HUES48 (cell line): ENCODE data around the gene SPANXN3.
"Not testable (repeated sequence)": the region's sequence is repeated elsewhere in the genome, so short reads cannot be mapped to it uniquely, and the experiment has no call there.

ENCODE experiments used
- H3K27ac ChIP-seq: one replicate; pipeline ENCODE4 v1.7.0; 2013; ENCODE audit warnings: low read depth, low read length, inconsistent platforms
- H3K27me3 ChIP-seq: 2 replicates; pipeline ENCODE4 v1.6.1; 2013; ENCODE audit warnings: mild to moderate bottlenecking, low read length; ENCODE audit not compliant: control insufficient read depth, insufficient read depth
- H3K36me3 ChIP-seq: 2 replicates; pipeline ENCODE4 v1.6.1; 2013; ENCODE audit warnings: low read length; ENCODE audit not compliant: control insufficient read depth, insufficient read depth
- H3K4me1 ChIP-seq: 2 replicates; pipeline ENCODE4 v1.6.1; 2013; ENCODE audit warnings: mild to moderate bottlenecking, low read length; ENCODE audit not compliant: control insufficient read depth, insufficient read depth
- H3K4me3 ChIP-seq: 2 replicates; pipeline ENCODE4 v1.5.1; 2013; ENCODE audit warnings: mild to moderate bottlenecking, low read depth, low read length
- H3K9ac ChIP-seq: 2 replicates; pipeline ENCODE4 v1.6.1; 2013; ENCODE audit warnings: mild to moderate bottlenecking, low read depth, low read length, moderate library complexity
- H3K9me3 ChIP-seq: 2 replicates; pipeline ENCODE4 v1.6.1; 2013; ENCODE audit warnings: low read length; ENCODE audit not compliant: control insufficient read depth, insufficient read depth

SPANXN3 gene, protein sequence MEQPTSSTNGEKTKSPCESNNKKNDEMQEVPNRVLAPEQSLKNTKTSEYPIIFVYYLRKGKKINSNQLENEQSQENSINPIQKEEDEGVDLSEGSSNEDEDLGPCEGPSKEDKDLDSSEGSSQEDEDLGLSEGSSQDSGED

DNA sequence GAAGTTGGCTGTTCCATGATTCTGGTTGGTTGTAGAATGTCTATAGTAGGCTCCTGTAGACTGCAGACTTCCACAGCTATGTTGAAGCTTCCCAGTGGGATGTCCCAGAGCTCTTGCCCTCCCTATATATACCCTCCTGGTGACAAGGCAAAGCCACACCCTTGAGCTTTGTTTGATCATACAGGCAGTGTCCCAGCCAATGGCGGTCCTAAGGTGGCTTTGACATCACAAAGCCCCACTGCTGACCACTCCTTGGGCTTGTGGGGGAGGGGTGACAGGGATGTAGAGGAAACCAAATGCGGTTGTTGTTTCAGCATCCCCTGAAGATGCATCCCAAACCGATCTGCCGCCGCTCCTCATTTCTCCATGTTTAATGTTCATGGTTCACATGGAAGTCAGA, at the start of gene SPANXN3:
Gene SPANXN3 (minus strand): TSS at position 101 of the 400 bp plus-strand sequence. CDS start 84 bp downstream, at position 17.
- H3K9me3 ChIP-seq: peaks cover 21% of the 10 kb centered on the region
- H3K9ac ChIP-seq, H3K27me3 ChIP-seq, H3K27ac ChIP-seq, H3K36me3 ChIP-seq, H3K4me1 ChIP-seq, H3K4me3 ChIP-seq: not testable (repeated sequence)

DNA sequence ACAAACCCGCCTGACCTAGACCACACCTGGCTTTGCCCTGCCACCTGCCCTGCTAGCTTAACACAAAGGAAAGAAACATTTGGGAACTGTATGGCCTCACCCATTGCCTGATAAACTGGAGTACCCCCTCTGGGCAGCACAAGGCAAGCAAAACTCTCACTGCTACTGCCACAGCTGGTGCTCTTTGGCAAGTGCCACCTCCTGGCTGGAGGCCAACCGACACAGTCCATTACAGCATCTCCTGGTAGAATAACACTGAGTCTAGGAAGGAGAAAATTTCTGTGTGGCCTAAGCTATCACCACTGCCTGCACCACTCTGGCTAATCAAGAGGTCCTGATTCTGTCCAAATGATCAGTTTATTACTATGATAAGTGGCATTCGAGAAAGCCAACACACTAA, 18.9 kb upstream of the SPANXN3 start:
- Histone ChIP-seq H3K4me3 (no peak overlapping the region), H3K27me3 (no peaks in the 10 kb centered on the region), H3K27ac (no peak overlapping the region), H3K9me3 (peaks cover 28% of the 10 kb centered on the region), H3K4me1 (no peaks in the 10 kb centered on the region), H3K9ac (no peak overlapping the region), H3K36me3 (no peaks in the 10 kb centered on the region)

DNA sequence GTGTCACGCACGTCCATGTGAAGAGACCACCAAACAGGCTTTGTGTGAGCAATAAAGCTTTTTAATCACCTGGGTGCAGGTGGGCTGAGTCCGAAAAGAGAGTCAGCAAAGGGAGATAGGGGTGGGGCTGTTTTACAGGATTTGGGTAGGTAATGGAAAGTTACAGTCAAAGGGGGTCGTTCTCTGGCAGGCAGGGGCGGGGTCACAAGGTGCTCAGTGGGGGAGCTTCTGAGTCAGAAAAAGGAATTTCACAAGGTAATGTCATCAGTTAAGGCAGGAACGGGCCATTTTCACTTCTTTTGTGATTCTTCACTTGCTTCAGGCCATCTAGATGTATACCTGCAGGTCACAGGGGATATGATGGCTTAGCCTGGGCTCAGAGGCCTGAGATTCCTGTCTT, 15.1 kb downstream of the SPANXN3 start:
- H3K9me3 ChIP-seq: peaks cover 44% of the 10 kb centered on the region
- not testable (repeated sequence) for H3K36me3 ChIP-seq, H3K4me3 ChIP-seq, H3K27ac ChIP-seq, H3K27me3 ChIP-seq, H3K9ac ChIP-seq, H3K4me1 ChIP-seq

DNA sequence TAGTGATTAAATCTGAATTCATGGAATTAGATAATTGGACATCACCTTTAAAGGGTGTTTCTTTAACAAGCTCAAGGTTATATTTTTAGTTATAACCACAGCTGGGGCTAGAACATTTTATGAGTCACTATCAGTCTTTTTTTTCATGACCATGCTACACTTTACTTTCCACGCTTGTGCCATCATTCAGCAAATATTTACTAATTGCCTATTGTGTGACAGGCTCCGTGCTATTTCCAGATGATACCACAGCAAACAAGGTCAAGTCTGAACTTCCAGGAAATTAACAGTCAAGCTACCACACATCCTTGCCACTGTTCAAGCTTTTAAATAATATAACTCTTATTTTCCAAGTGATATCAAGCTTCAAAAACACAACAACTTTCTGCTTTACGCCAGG, 16.5 kb downstream of the SPANXN3 start:
- H3K4me3 ChIP-seq: no peak overlapping the region
- no peak overlapping the region for H3K9ac ChIP-seq
- no peaks in the 10 kb centered on the region for H3K36me3 ChIP-seq
- H3K27me3 ChIP-seq: no peaks in the 10 kb centered on the region
- H3K4me1 ChIP-seq: no peaks in the 10 kb centered on the region
- no peak overlapping the region for H3K27ac ChIP-seq
- H3K9me3 ChIP-seq: peaks cover 42% of the 10 kb centered on the region

DNA sequence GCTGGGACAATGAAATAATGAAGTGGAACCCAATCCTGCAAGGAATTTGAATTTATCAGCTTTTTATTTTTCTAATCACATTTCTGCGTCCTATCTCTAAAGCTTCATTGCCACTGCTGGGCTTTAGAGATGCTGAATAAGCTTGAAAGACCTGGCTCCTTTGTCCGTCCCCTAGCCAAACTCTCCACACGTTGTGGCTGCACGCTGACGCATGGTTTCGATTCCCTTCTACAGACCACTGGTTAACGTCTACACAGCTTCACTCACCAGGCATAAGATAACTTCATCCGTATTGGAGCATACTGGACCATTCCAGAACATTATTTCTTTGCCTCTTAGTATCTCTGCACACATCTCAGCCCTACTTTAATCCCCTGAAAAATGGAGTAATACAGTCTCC, 31.2 kb downstream of the SPANXN3 start:
- Histone ChIP-seq H3K4me3 (no peak overlapping the region), H3K36me3 (no peaks in the 10 kb centered on the region), H3K27me3 (no peaks in the 10 kb centered on the region), H3K9ac (no peak overlapping the region), H3K9me3 (peaks cover 26% of the 10 kb centered on the region), H3K4me1 (peaks cover 7% of the 10 kb centered on the region; the same call in 1 of the 2 replicates), H3K27ac (no peak overlapping the region)

DNA sequence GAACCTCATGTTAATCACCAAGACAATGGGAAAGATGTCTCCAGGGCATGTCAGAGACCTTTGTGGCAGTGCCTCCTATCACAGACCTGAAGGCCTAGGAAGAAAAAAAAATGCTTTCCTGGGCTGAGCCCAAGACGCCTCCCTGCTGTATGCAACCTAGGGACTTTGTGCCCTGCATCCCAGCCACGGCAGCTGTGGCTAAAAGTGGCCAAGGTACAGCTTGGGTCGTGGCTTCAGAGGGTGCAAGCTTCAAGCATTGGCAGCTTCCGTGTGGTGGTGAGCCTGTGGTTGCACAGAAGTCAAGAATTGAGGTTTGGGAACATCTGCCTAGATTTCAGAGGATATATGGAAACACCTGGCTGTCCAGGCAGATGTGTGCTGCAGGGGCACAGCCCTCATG, 40.5 kb downstream of the SPANXN3 start:
- no peaks in the 10 kb centered on the region for H3K4me1 ChIP-seq
- H3K4me3 ChIP-seq: no peak overlapping the region
- H3K27ac ChIP-seq: no peak overlapping the region
- H3K36me3 ChIP-seq: no peaks in the 10 kb centered on the region
- no peak overlapping the region for H3K9ac ChIP-seq
- H3K9me3 ChIP-seq: peaks cover 19% of the 10 kb centered on the region
- H3K27me3 ChIP-seq: no peaks in the 10 kb centered on the region

DNA sequence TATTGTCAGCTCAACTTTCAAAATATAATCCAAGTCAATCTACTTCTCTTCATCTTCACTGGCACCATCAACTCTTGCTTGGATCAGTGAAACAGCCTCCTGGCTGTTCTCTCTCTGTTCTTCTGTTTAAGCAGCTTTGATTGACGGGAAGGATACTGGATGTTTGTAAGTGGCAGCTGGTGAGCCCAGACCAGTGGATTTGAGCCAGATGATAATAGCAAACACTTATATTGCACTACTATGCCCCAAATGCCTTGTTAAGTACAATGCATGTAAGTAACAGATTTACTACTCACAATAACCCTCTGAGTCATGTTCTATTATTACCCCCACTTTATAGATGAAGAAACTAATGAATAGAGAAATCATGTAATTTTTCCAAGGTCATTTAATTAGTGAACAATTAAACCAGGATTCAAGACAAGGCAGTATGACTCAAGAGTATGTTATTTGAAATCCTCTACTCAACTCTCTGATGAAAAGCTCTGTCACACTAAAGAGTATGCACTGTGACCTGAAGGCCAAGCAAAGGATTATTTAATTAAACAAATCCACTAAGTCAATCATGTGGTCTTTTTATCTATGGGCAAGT, 44.8 kb downstream of the SPANXN3 start:
- no peaks in the 10 kb centered on the region for H3K36me3 ChIP-seq
- H3K4me3 ChIP-seq: no peak overlapping the region
- H3K27ac ChIP-seq: no peak overlapping the region
- no peak overlapping the region for H3K9ac ChIP-seq
- peaks cover 35% of the 10 kb centered on the region for H3K9me3 ChIP-seq
- H3K27me3 ChIP-seq: no peaks in the 10 kb centered on the region
- H3K4me1 ChIP-seq: no peaks in the 10 kb centered on the region

DNA sequence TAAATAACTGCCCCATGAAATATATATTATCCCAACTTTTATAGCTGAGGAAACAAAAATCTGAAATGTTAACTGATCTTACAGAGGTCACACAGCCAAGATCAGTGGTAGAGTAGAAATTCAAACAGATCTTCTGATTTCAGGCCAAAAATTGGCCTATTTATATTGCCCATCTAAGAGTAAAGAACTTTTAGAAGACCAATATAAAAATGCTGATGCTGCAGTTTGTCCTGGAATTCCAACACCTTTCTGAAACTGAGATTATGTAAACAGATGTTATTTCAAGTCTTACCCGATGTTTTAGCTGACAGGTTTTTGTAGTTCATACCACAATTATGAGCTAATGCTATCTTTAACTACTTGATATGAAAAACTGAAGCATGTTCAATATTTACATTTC, 51.1 kb downstream of the SPANXN3 start:
- Histone ChIP-seq H3K27me3 (no peaks in the 10 kb centered on the region), H3K27ac (no peak overlapping the region), H3K36me3 (no peaks in the 10 kb centered on the region), H3K4me3 (no peak overlapping the region), H3K9me3 (peaks cover 38% of the 10 kb centered on the region), H3K9ac (no peak overlapping the region), H3K4me1 (no peaks in the 10 kb centered on the region)

DNA sequence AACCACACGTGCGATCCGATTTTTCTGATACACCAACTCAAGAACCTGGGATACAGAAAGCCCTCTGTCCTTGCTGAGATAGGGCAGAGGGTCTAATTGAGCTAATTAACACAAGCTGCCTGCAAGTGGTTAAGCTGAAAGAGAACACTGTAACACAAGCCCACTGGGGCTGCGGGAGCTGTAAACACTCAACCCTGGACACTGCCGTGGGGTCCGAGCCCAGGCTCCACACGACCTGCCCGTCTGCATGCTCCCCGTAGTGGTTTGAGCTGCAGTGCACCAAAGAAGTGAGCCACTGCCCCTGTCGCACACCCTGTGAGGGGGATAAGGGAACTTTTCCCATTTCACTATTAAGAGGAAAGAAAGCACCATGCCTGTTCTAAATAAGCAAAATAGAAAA, 54.6 kb downstream of the SPANXN3 start:
- Histone ChIP-seq H3K9ac (no peak overlapping the region), H3K27me3 (no peaks in the 10 kb centered on the region), H3K4me1 (no peaks in the 10 kb centered on the region), H3K9me3 (peaks cover 23% of the 10 kb centered on the region; the same call in 1 of the 2 replicates), H3K4me3 (no peak overlapping the region), H3K27ac (no peak overlapping the region), H3K36me3 (no peaks in the 10 kb centered on the region)

DNA sequence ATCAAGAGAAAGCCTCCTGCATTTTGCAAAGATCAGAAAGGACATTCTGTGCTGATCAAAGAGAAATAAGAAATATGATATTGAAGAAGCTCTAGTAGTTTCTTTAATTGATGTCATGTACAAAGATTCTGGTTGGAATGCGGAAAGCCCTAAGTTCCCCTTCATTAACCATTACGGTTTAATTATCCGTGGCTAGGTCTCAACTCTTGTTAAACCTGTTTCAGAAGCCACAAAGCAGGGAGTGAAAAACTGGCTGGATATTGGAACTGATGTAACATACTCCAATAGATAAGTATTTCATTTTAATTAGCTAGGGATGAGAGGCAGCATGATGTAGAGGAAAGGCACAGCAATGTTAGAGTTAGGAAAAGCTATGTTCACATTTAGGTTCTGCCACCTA, 55.7 kb downstream of the SPANXN3 start:
- Histone ChIP-seq H3K36me3 (no peaks in the 10 kb centered on the region), H3K27me3 (no peaks in the 10 kb centered on the region), H3K4me3 (no peak overlapping the region), H3K27ac (no peak overlapping the region), H3K9me3 (peaks cover 14% of the 10 kb centered on the region; the same call in 1 of the 2 replicates), H3K4me1 (0 out of 2 replicates have a peak, but pooled peaks cover 6% of the 10 kb centered on the region), H3K9ac (no peak overlapping the region)
